DOHH2 (cell line): Measurements from ENCODE around the gene RIPK1.

Experiments
- H3F3A ChIP-seq: fragments of 200-600 bp; sonication (generic), shearing (Covaris generic); 2 replicates; pipeline ENCODE4 v1.6.0; 2016; ENCODE audit warnings: antibody characterized with exemption, mild to moderate bottlenecking; ENCODE audit not compliant: control insufficient read depth, insufficient read depth
- H3K27ac ChIP-seq: fragments of 200-600 bp; sonication (generic); 2 replicates; pipeline ENCODE4 v1.5.1; 2014; ENCODE audit warnings: low read depth, mild to moderate bottlenecking, low read length, moderate library complexity
- H3K27me3 ChIP-seq: fragments of 200-600 bp; sonication (generic); 2 replicates; pipeline ENCODE4 v1.6.1; 2014; ENCODE audit warnings: mild to moderate bottlenecking, low read length, mixed read lengths; ENCODE audit not compliant: control insufficient read depth
- H3K36me3 ChIP-seq: fragments of 200-600 bp; sonication (generic); 2 replicates; pipeline ENCODE4 v1.6.1; 2014; ENCODE audit warnings: mild to moderate bottlenecking, low read length, moderate library complexity, mixed read lengths; ENCODE audit not compliant: control insufficient read depth
- H3K4me1 ChIP-seq: fragments of 200-600 bp; sonication (generic); 2 replicates; pipeline ENCODE4 v1.6.1; 2014; ENCODE audit warnings: mild to moderate bottlenecking, low read length, mixed read lengths; ENCODE audit not compliant: control insufficient read depth
- H3K4me2 ChIP-seq: fragments of 200-600 bp; sonication (generic); 2 replicates; pipeline ENCODE4 v1.6.0; 2014; ENCODE audit warnings: mild to moderate bottlenecking, low read length, moderate library complexity
- H3K4me3 ChIP-seq: fragments of 200-600 bp; sonication (generic); 2 replicates; pipeline ENCODE4 v1.5.1; 2014; ENCODE audit warnings: mild to moderate bottlenecking, low read length, mixed read lengths
- H3K79me2 ChIP-seq: fragments of 200-600 bp; sonication (generic); 2 replicates; pipeline ENCODE4 v1.6.1; 2014; ENCODE audit warnings: mild to moderate bottlenecking, low read length, mixed read lengths; ENCODE audit not compliant: control insufficient read depth
- H3K9me2 ChIP-seq: fragments of 200-600 bp; sonication (generic); replicated peaks from 2 replicates; pipeline ENCODE4 v1.6.1; 2014; ENCODE audit warnings: mild to moderate bottlenecking, low read length, mixed read lengths; ENCODE audit not compliant: control insufficient read depth
- H3K9me3 ChIP-seq: fragments of 200-600 bp; sonication (generic); 2 replicates; pipeline ENCODE4 v1.6.1; 2014; ENCODE audit warnings: antibody characterized with exemption, low read length, mixed read lengths; ENCODE audit not compliant: control insufficient read depth, insufficient read depth
- H4K20me1 ChIP-seq: fragments of 200-600 bp; sonication (generic); 2 replicates; pipeline ENCODE4 v1.6.0; 2014; ENCODE audit warnings: low read depth, mild to moderate bottlenecking, antibody characterized with exemption, low read length, moderate library complexity; ENCODE audit not compliant: control insufficient read depth, insufficient read depth
- EZH2phosphoT487 ChIP-seq: fragments of 200-600 bp; sonication (generic); IDR thresholded peaks from 2 replicates; pipeline ENCODE4 v1.6.1; 2017; ENCODE audit warnings: borderline replicate concordance, mild to moderate bottlenecking, antibody characterized with exemption, low read length, moderate library complexity, mixed read lengths
- TF ChIP-seq, protein P1 (sequence below): fragments of 200-600 bp; sonication (generic); IDR thresholded peaks from one replicate; pipeline ENCODE4 v1.5.1; 2014; ENCODE audit warnings: antibody characterized with exemption, mild to moderate bottlenecking, low read depth, low read length; ENCODE audit not compliant: poor library complexity, severe bottlenecking

RIPK1 gene

DNA sequence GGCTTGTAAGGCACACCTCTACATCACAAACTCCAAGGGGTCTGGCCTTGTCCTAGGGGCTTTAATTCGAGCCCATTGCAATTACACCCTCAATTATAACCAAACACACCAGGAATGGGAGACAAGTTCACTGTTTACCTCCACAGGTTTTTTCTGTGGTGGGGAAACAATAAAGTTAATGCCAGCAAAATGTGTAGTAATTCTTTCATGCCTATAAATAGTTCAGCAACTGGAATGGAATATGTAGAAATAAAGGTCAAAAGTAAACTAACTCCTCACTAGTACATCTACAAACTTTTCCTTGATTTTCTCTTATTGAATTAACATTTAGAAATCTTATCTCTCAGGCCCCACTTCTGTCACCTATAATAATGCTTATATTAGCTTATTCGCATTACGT, 27.1 kb upstream of the RIPK1 start:
- Histone ChIP-seq H3K79me2 (no peaks in the 10 kb centered on the region), H3K36me3 (no peaks in the 10 kb centered on the region), H3K9me3 (no peaks in the 10 kb centered on the region), H3F3A (no peaks in the 10 kb centered on the region), H4K20me1 (no peaks in the 10 kb centered on the region), H3K27me3 (no peaks in the 10 kb centered on the region), H3K27ac (no peak overlapping the region), H3K9me2 (no peaks in the 10 kb centered on the region), H3K4me2 (no peak overlapping the region), H3K4me3 (no peak overlapping the region), H3K4me1 (peaks cover 25% of the 10 kb centered on the region)
- TF ChIP-seq, protein P1, sequence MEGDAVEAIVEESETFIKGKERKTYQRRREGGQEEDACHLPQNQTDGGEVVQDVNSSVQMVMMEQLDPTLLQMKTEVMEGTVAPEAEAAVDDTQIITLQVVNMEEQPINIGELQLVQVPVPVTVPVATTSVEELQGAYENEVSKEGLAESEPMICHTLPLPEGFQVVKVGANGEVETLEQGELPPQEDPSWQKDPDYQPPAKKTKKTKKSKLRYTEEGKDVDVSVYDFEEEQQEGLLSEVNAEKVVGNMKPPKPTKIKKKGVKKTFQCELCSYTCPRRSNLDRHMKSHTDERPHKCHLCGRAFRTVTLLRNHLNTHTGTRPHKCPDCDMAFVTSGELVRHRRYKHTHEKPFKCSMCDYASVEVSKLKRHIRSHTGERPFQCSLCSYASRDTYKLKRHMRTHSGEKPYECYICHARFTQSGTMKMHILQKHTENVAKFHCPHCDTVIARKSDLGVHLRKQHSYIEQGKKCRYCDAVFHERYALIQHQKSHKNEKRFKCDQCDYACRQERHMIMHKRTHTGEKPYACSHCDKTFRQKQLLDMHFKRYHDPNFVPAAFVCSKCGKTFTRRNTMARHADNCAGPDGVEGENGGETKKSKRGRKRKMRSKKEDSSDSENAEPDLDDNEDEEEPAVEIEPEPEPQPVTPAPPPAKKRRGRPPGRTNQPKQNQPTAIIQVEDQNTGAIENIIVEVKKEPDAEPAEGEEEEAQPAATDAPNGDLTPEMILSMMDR, result no peak
- TF ChIP-seq EZH2phosphoT487, result no peak

DNA sequence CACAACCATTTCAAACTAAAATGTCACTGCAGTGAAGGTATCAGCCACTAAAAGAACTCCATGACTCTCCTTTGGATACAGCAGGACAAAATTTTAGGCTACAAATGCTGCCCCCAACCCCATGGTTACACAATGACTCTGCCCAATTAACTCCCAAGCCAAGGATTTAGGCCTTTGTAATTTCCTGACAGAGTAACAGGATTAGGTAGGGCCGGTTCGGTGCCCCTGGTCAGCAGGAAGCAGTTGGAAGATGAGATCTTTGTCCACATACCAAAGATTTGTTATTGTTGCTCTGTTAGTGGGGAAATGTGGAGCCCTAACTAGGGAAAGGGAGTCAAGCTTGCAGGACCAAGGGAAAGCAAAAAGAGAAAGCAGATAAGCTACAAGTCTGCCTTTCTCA, 26.7 kb upstream of the RIPK1 start:
- no peaks in the 10 kb centered on the region for H3K9me2 ChIP-seq
- no peaks in the 10 kb centered on the region for H3F3A ChIP-seq
- H3K4me2 ChIP-seq, result no peak overlapping the region
- H3K27ac ChIP-seq, result no peak overlapping the region
- peaks cover 28% of the 10 kb centered on the region for H3K4me1 ChIP-seq
- H4K20me1 ChIP-seq, result no peaks in the 10 kb centered on the region
- no peak overlapping the region for H3K4me3 ChIP-seq
- TF ChIP-seq EZH2phosphoT487, result no peak
- TF ChIP-seq, protein P1, result no peak
- no peaks in the 10 kb centered on the region for H3K79me2 ChIP-seq
- H3K9me3 ChIP-seq, result no peaks in the 10 kb centered on the region
- no peaks in the 10 kb centered on the region for H3K36me3 ChIP-seq
- no peaks in the 10 kb centered on the region for H3K27me3 ChIP-seq

DNA sequence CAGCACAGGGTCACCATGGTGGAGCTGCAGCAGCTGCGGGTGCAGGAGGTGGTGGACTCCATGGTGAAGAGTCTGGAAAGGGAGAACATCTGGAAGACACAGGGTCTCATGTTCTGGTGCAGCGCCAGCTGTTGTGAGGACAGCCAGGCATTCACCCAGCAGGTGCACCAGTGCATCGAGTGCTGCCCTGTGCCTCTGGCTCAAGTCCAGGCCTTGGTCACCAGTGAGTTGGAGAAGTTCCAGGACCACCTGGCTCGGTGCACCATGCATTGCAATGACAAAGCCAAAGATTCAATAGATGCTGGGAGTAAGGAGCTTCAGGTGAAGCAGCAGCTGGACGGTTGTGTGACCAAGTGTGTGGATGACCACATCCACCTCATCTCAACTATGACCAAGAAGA, 22.9 kb upstream of the RIPK1 start:
- Histone ChIP-seq H3K9me2 (no peaks in the 10 kb centered on the region), H3K27me3 (no peaks in the 10 kb centered on the region), H3K27ac (no peak overlapping the region), H3K4me2 (no peak overlapping the region; the same call in 1 of the 2 replicates), H3K36me3 (no peaks in the 10 kb centered on the region), H3K79me2 (no peaks in the 10 kb centered on the region), H3K9me3 (no peaks in the 10 kb centered on the region), H3K4me1 (peaks cover 12% of the 10 kb centered on the region), H4K20me1 (no peaks in the 10 kb centered on the region), H3F3A (0 out of 2 replicates have a peak, but pooled peaks cover 2% of the 10 kb centered on the region), H3K4me3 (no peak overlapping the region)
- TF ChIP-seq, protein P1, result no peak
- TF ChIP-seq EZH2phosphoT487, result no peak
